GM12878 (cell line): ENCODE data around the gene CSN1S1. TPM values are rescaled to one million over a fixed set of nuclear protein-coding genes. Genes with fewer than 3 reads are reported as not detected.

Experiments
- ATAC-seq: fragments of 200-7000 bp; cut with Tn5 transposase; 3 replicates; pipeline ENCODE4 v1.9.1; 2020; ENCODE audit warnings: mild to moderate bottlenecking, moderate library complexity
- BruUV-seq: library from RNA; stranded (reverse); fragments of 400-500 nt; replicated peaks from 2 replicates; lab custom pipeline; 2021; lab: Mats Ljungman, UMichigan
- CTCF ChIA-PET: fragments of 300-600 bp; sonication (Branson Sonifier 250); formaldehyde crosslinking; extraction: SDS; loops from one replicate; lab custom pipeline; 2021; ENCODE audit warnings: inconsistent platforms; lab: Yijun Ruan, JAX
- POLR2A ChIA-PET: fragments of 350-600 bp; formaldehyde crosslinking; extraction: SDS; loops from one replicate; lab custom pipeline; 2021; ENCODE audit warnings: inconsistent platforms; lab: Charles Lee
- RAD21 ChIA-PET: fragments of 300-600 bp; sonication (Branson Sonifier 250); formaldehyde crosslinking; loops from one replicate; lab custom pipeline; 2023; ENCODE audit warnings: antibody characterized with exemption; ENCODE audit not compliant: unreplicated experiment; lab: Charles Lee
- SMC1A ChIA-PET: fragments of 300-600 bp; sonication (Branson Sonifier 250); formaldehyde crosslinking; loops from one replicate; lab custom pipeline; 2023; ENCODE audit not compliant: unreplicated experiment, uncharacterized antibody; lab: Charles Lee
- DNase-seq: peaks from one replicate; pipeline ENCODE4 v3.0.0-alpha.2; 2011; ENCODE audit warnings: low read depth, low spot score
- FAIRE-seq: peaks from 3 replicates; lab custom pipeline; 2011; peaks lifted over from hg19 to GRCh38; lab: Jason Lieb, UNC
- H2AFZ ChIP-seq: 2 replicates; pipeline ENCODE4 v1.6.0; 2011; ENCODE audit warnings: low read depth, low read length, control low read depth; ENCODE audit not compliant: control insufficient read depth
- H3K27ac ChIP-seq: 2 replicates; pipeline ENCODE4 v1.5.1; 2011; ENCODE audit warnings: control low read depth; ENCODE audit not compliant: control insufficient read depth, insufficient read depth
- H3K27me3 ChIP-seq, 2 experiments: replicated peaks in 1 of 2; 2 replicates each; pipeline versions ENCODE4 v1.6.0 to v1.6.1; 2011; ENCODE audit warnings: low read length in 1 of 2; ENCODE audit not compliant: control insufficient read depth in 2 of 2, insufficient read depth in 2 of 2
- H3K36me3 ChIP-seq, 2 experiments: 2 replicates each; pipeline ENCODE4 v1.5.1; 2011; ENCODE audit warnings: low read length in 1 of 2; ENCODE audit not compliant: control insufficient read depth in 2 of 2, insufficient read depth in 2 of 2
- H3K4me1 ChIP-seq: 2 replicates; pipeline ENCODE4 v1.6.1; 2011; ENCODE audit warnings: mild to moderate bottlenecking, low read length, moderate library complexity, mixed read lengths; ENCODE audit not compliant: control insufficient read depth, insufficient read depth
- H3K4me2 ChIP-seq: 2 replicates; pipeline ENCODE4 v1.6.0; 2011; ENCODE audit warnings: control low read depth; ENCODE audit not compliant: control insufficient read depth, insufficient read depth
- H3K4me3 ChIP-seq: fragments of 200-600 bp; sonication (generic); 2 replicates; pipeline ENCODE4 v1.5.1; 2016
- H3K79me2 ChIP-seq: 2 replicates; pipeline ENCODE4 v1.6.0; 2011; ENCODE audit warnings: low read length; ENCODE audit not compliant: control insufficient read depth, insufficient read depth
- H3K9ac ChIP-seq: 2 replicates; pipeline ENCODE4 v1.8.0; 2011; ENCODE audit warnings: low read length, control low read depth, mixed read lengths; ENCODE audit not compliant: control insufficient read depth, insufficient read depth
- H3K9me3 ChIP-seq: replicated peaks from 3 replicates; pipeline ENCODE4 v1.5.1; 2011; ENCODE audit warnings: mild to moderate bottlenecking, low read length; ENCODE audit not compliant: control insufficient read depth, insufficient read depth
- H4K20me1 ChIP-seq: 2 replicates; pipeline ENCODE4 v1.6.0; 2011; ENCODE audit not compliant: control insufficient read depth, insufficient read depth
- ASH2L ChIP-seq: fragments of 300-600, 200-600 bp; sonication (generic); IDR thresholded peaks from 2 replicates; pipeline ENCODE4 v1.6.1; 2017; ENCODE audit warnings: low read depth, mild to moderate bottlenecking, borderline replicate concordance
- CBFB ChIP-seq: IDR thresholded peaks from 2 replicates; pipeline ENCODE4 v1.6.1; 2016; ENCODE audit warnings: antibody characterized with exemption, low read depth
- CHD1 ChIP-seq: IDR thresholded peaks from 2 replicates; pipeline ENCODE4 v1.6.1; 2012; ENCODE audit warnings: low read depth, low read length, improper control_type of control experiment
- CHD2 ChIP-seq: IDR thresholded peaks from 2 replicates; pipeline ENCODE4 v1.6.1; 2011; ENCODE audit warnings: low read depth, low read length, improper control_type of control experiment, borderline replicate concordance
- GABPA ChIP-seq: IDR thresholded peaks from 2 replicates; pipeline ENCODE4 v1.6.1; 2014; ENCODE audit warnings: antibody characterized with exemption, low read depth, mild to moderate bottlenecking, inconsistent platforms
- MTA3 ChIP-seq: IDR thresholded peaks from 2 replicates; pipeline ENCODE4 v1.6.1; 2012; ENCODE audit warnings: low read length, inconsistent platforms, borderline replicate concordance
- NFIC ChIP-seq: IDR thresholded peaks from 2 replicates; pipeline ENCODE4 v1.6.1; 2012; ENCODE audit warnings: low read depth, mild to moderate bottlenecking, inconsistent platforms, low read length, moderate library complexity
- NFYB ChIP-seq: IDR thresholded peaks from 2 replicates; pipeline ENCODE4 v1.6.1; 2011; ENCODE audit warnings: low read depth, mild to moderate bottlenecking, low read length, improper control_type of control experiment, moderate library complexity; ENCODE audit not compliant: insufficient read depth
- SREBF2 ChIP-seq: IDR thresholded peaks from 2 replicates; pipeline ENCODE4 v1.6.1; 2012; ENCODE audit warnings: mild to moderate bottlenecking, low read length
- TCF12 ChIP-seq: IDR thresholded peaks from 2 replicates; pipeline ENCODE4 v1.6.1; 2011; ENCODE audit warnings: low read depth, mild to moderate bottlenecking, low read length
- ZNF622 ChIP-seq: fragments of 450-650 bp; IDR thresholded peaks from 2 replicates; pipeline ENCODE4 v1.6.1; 2017; ENCODE audit warnings: mild to moderate bottlenecking, inconsistent platforms
- WGBS: methylation state at CpG from one replicate; pipeline ENCODE4 v1.1.6; 2016; ENCODE audit warnings: low lambda C conversion rate; ENCODE audit not compliant: insufficient replicate concordance, insufficient coverage; ENCODE audit errors: missing lambda C conversion rate; 5-methylcytosine and 5-hydroxymethylcytosine counted together
- in situ Hi-C: fragments of 300-500 bp; cut with MboI; formaldehyde crosslinking; loops from 9 replicates; pipeline ENCODE4 v1.14.3; 2018; ENCODE audit warnings: mixed read lengths
- intact Hi-C: fragments of 100-400 bp; cut with micrococcal nuclease; formaldehyde crosslinking; loops from one replicate; pipeline ENCODE4 v1.14.2; 2022; ENCODE audit not compliant: unreplicated experiment
- polyA plus RNA-seq, 11 experiments: library from polyadenylated mRNA; depleted of rRNA in 4 of 11; unstranded in 6 of 11; stranded (reverse) in 5 of 11; fragments of >200 nt; fragmentation: Nextera tagmentation in 4 of 11; fragmentation: Illumina TruSeq in 1 of 11; extraction: Ambion mirVana in 4 of 11; extraction: Trizol in 1 of 11; gene quantifications; 1 replicate in 1 of 11; 2 replicates in 10 of 11; pipeline versions ENCODE4 v1.2.1 to v1.2.3, GENCODE V29; 2011 to 2016; ENCODE audit warnings: inconsistent platforms in 2 of 11, missing spikeins in 2 of 11, low read depth in 1 of 11
- total RNA-seq, 4 experiments: library from RNA; depleted of rRNA in 3 of 4; stranded (reverse); fragments of >200 nt in 3 of 4; fragmentation: Illumina TruSeq in 1 of 4; extraction: Trizol in 1 of 4; gene quantifications; 2 replicates each; pipeline versions ENCODE4 v1.2.1 to v1.2.3, GENCODE V29; 2013 to 2021
- TF ChIP-seq, protein P1 (sequence below): fragments of 150-350 bp; IDR thresholded peaks from 2 replicates; pipeline ENCODE4 v1.6.1; 2014; ENCODE audit warnings: mild to moderate bottlenecking, low read depth, low read length

CSN1S1 gene
- total and polyA plus RNA-seq, 10 of the 15 experiments (the other 5 are each of a cell fraction or from before 2014, with no cell fraction given) = not detected

DNA sequence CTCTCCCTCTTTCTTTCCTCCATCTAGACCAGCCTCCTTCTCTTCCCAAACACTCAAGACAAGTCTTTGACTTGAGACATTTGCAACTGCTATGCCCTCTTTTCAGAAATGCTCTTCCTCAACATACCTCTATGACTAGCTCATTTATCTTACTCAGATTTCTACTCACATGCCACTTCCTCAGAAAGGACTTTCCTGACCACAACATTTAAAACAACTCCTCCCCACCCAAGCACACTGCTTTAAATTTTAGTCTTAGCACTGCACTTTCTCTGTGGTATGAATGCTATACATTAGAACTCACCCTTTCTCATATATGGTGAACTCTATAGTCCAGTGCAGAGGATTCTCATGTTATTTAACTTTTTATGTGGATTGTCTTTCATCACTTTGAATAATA, 42.5 kb upstream of the CSN1S1 start:
- ChIA-PET SMC1A (no interaction called here), RAD21 (interaction anchor here (0.9 kb wide), 1 partner anchor 56 kb away, joined by 3 read pairs; no protein-coding TSS in a partner anchor), POLR2A (no interaction called here), CTCF (no interaction called here)
- ATAC-seq = peak; percentile 37
- Histone ChIP-seq H3K27ac (no peak overlapping the region), H4K20me1 (no peaks in the 10 kb centered on the region), H3K9me3 (no peaks in the 10 kb centered on the region), H3K9ac (no peak overlapping the region), H3K27me3 (no peaks in the 10 kb centered on the region), H3K79me2 (no peaks in the 10 kb centered on the region), H3K4me3 (no peak overlapping the region), H3K36me3 (no peaks in the 10 kb centered on the region), H3K4me2 (no peak overlapping the region), H2AFZ (no peak overlapping the region), H3K4me1 (no peaks in the 10 kb centered on the region)
- no peak for FAIRE-seq
- in situ Hi-C loops = no loop called here
- BruUV-seq = no TSS peak
- TF ChIP-seq ZNF622 = no peak
- no peak for TF ChIP-seq CHD2
- no peak for TF ChIP-seq NFIC
- no peak for TF ChIP-seq MTA3
- intact Hi-C loops = loop anchor here (10.0 kb wide), 1 partner anchor 666 kb away; no protein-coding TSS in a partner anchor
- DNase-seq = no peak

DNA sequence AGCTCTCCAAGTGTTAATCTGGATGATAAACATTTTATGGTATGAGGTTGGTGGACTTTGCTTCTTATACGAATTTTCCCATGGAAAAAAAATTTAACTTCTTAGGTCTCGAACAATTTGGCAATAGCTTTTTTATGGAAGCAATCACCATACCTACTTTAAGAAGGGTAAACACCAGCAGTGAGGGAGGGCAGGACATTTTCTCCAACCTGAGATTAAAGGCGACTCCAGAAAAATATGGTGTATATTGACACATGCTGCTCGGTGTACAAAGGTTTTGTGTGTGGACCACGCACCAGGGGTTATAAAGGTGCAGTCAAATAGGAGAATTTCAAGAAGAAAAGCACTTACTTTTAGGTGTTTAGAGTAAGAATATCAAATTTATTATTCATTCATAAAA, 36.7 kb upstream of the CSN1S1 start:
- Histone ChIP-seq H3K79me2 (no peaks in the 10 kb centered on the region), H3K27me3 (no peaks in the 10 kb centered on the region), H2AFZ (no peak overlapping the region), H3K36me3 (no peaks in the 10 kb centered on the region), H3K4me1 (no peaks in the 10 kb centered on the region), H4K20me1 (no peaks in the 10 kb centered on the region), H3K27ac (no peak overlapping the region), H3K9me3 (no peaks in the 10 kb centered on the region), H3K4me2 (no peak overlapping the region), H3K9ac (no peak overlapping the region), H3K4me3 (no peak overlapping the region)
- intact Hi-C loops (no loop called here), in situ Hi-C loops (no loop called here)
- TF ChIP-seq CHD1 (no peak), GABPA (no peak), NFIC (no peak), ASH2L (no peak), SREBF2 (no peak), CBFB (no peak), ZNF622 (no peak), TCF12 (no peak), NFYB (no peak), CHD2 (no peak)
- TF ChIP-seq, protein P1, sequence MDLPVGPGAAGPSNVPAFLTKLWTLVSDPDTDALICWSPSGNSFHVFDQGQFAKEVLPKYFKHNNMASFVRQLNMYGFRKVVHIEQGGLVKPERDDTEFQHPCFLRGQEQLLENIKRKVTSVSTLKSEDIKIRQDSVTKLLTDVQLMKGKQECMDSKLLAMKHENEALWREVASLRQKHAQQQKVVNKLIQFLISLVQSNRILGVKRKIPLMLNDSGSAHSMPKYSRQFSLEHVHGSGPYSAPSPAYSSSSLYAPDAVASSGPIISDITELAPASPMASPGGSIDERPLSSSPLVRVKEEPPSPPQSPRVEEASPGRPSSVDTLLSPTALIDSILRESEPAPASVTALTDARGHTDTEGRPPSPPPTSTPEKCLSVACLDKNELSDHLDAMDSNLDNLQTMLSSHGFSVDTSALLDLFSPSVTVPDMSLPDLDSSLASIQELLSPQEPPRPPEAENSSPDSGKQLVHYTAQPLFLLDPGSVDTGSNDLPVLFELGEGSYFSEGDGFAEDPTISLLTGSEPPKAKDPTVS = no peak
- RAD21 ChIA-PET = no interaction called here
- FAIRE-seq (no peak), DNase-seq (no peak), ATAC-seq (no peak)
- no TSS peak for BruUV-seq
- WGBS = 22% methylated on average over 5 of the region's 5 CpGs
- SMC1A ChIA-PET = interaction anchor here (0.8 to 1.5 kb wide), 4 partner anchors 59 to 611 kb away, joined by 3 to 8 read pairs (median 3); no protein-coding TSS in a partner anchor
- POLR2A ChIA-PET = no interaction called here
- CTCF ChIA-PET = interaction anchor here (0.8 to 2.8 kb wide), 4 partner anchors 13 to 289 kb away, joined by 3 to 19 read pairs (median 4); no protein-coding TSS in a partner anchor
